Hepatocyte (in vitro differentiated cells): ENCODE measurements around the gene SIDT2. TPM values are rescaled to one million over a fixed set of nuclear protein-coding genes. Genes with fewer than 3 reads are reported as not detected.

Experiments used
- DNase-seq: peaks from one replicate; pipeline ENCODE4 v3.0.0-alpha.2; 2016; ENCODE audit warnings: low spot score
- H2AFZ ChIP-seq: fragments of 200-600 bp; sonication (generic); 2 replicates; pipeline ENCODE4 v1.6.0; 2016; ENCODE audit warnings: antibody characterized with exemption, mild to moderate bottlenecking
- H3K27ac ChIP-seq: fragments of 200-600 bp; sonication (generic); 2 replicates; pipeline ENCODE4 v1.5.1; 2016; ENCODE audit warnings: mild to moderate bottlenecking
- H3K27me3 ChIP-seq: fragments of 200-600 bp; sonication (generic); 2 replicates; pipeline ENCODE4 v1.6.1; 2016
- H3K36me3 ChIP-seq: fragments of 200-600 bp; sonication (generic); replicated peaks from 2 replicates; pipeline ENCODE4 v1.5.1; 2016; ENCODE audit warnings: low read depth; ENCODE audit not compliant: insufficient read depth
- H3K4me1 ChIP-seq: fragments of 200-600 bp; sonication (generic); 2 replicates; pipeline ENCODE4 v1.5.1; 2016; ENCODE audit warnings: mild to moderate bottlenecking, moderate library complexity; ENCODE audit not compliant: insufficient read depth
- H3K4me2 ChIP-seq: fragments of 200-600 bp; sonication (generic); 2 replicates; pipeline ENCODE4 v1.6.0; 2016
- H3K4me3 ChIP-seq: fragments of 200-600 bp; sonication (generic); 2 replicates; pipeline ENCODE4 v1.5.1; 2016; ENCODE audit warnings: mild to moderate bottlenecking
- H3K79me2 ChIP-seq: fragments of 200-600 bp; sonication (generic); 2 replicates; pipeline ENCODE4 v1.6.0; 2017; ENCODE audit warnings: mild to moderate bottlenecking
- H3K9me2 ChIP-seq: fragments of 200-600 bp; sonication (generic); replicated peaks from 2 replicates; pipeline ENCODE4 v1.6.0; 2017; ENCODE audit warnings: mild to moderate bottlenecking; ENCODE audit not compliant: insufficient read depth
- H3K9me3 ChIP-seq: fragments of 200-600 bp; sonication (generic); 2 replicates; pipeline ENCODE4 v1.5.1; 2016; ENCODE audit warnings: low read depth, mild to moderate bottlenecking
- H4K20me1 ChIP-seq: fragments of 200-600 bp; sonication (generic); 2 replicates; pipeline ENCODE4 v1.6.0; 2016; ENCODE audit warnings: mild to moderate bottlenecking; ENCODE audit not compliant: insufficient read depth, poor library complexity, severe bottlenecking
- EZH2 ChIP-seq: fragments of 200-600 bp; sonication (generic); IDR thresholded peaks from 2 replicates; pipeline ENCODE4 v1.6.1; 2016; ENCODE audit warnings: antibody characterized with exemption, mild to moderate bottlenecking, borderline replicate concordance
- EZH2phosphoT487 ChIP-seq: fragments of 200-600 bp; sonication (generic); IDR thresholded peaks from one replicate; pipeline ENCODE4 v1.6.1; 2018; ENCODE audit warnings: antibody characterized with exemption, mild to moderate bottlenecking, low read depth, moderate library complexity; ENCODE audit not compliant: unreplicated experiment, severe bottlenecking
- WGBS: methylation state at CpG from one replicate; pipeline ENCODE4 v1.1.6; 2016; ENCODE audit warnings: low lambda C conversion rate; ENCODE audit errors: missing lambda C conversion rate; 5-methylcytosine and 5-hydroxymethylcytosine counted together
- polyA plus RNA-seq: library from polyadenylated mRNA; unstranded; fragments of >200 nt; fragmentation: Nextera tagmentation; extraction: Ambion mirVana; gene quantifications from 2 replicates; pipeline ENCODE4 v1.2.1, GENCODE V29; 2016
- total RNA-seq: library from RNA; depleted of rRNA; stranded (reverse); fragments of >200 nt; gene quantifications from 2 replicates; pipeline ENCODE4 v1.2.3, GENCODE V29; 2014
- TF ChIP-seq, protein P1 (sequence below): fragments of 200-600 bp; sonication (generic); IDR thresholded peaks from 2 replicates; pipeline ENCODE4 v1.5.1; 2016; ENCODE audit warnings: antibody characterized with exemption, mild to moderate bottlenecking; ENCODE audit not compliant: poor library complexity

Gene SIDT2
- total and polyA plus RNA-seq, 2 experiments from 2014 or later, result 16.7 to 27.1 TPM

DNA sequence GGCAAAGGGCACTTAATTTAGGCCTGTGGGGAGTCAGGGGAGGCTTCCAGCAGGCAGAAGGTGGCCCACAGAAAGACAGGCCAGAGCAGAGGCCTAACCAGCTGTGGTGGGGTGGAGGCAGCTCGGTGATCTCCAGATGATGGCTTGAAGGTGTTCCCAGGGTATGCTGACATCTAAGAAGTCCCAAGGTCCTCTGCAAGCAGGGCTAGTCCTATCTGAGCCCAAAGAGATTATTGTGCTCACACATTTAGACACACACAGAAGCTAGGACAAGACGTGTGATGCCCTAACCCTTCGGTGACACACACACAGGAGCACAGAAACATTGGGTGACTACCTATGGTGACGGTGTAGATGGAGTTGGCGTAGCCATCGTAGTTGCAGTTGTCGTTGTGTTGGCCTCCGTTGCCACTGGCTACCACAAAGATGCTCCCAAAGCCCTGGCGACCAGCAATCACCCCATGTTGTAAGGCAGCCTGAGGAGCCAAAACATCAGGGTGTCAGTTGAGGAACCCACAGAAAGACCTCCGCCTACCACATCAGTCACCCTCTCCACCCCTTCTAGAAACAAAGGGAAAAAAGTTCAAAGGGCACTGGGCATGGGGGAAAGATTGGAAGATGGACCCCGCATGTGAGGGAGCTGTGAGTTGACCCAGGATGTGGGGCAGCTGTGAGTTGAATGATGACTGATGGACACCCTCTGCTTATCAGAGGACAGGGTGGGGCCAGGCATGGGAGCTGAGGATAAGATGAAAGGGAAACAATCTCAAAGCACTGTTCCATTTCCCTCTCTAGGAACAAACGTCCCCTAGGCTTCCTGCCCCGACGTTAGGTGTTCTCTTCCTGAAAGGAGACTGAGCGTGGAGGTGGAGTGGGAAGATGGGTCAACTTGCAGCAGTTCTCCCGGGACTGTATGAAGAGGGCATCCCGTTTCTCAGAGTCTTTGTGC is 45.5 kb downstream of the SIDT2 start:
- H3K9me2 ChIP-seq, result no peaks in the 10 kb centered on the region
- H2AFZ ChIP-seq, result no peak overlapping the region
- no peak overlapping the region for H3K4me3 ChIP-seq
- peak overlapping the region; percentile 60 for H3K27ac ChIP-seq
- H3K79me2 ChIP-seq, result no peaks in the 10 kb centered on the region
- no peaks in the 10 kb centered on the region for H3K9me3 ChIP-seq
- no peaks in the 10 kb centered on the region for H3K36me3 ChIP-seq
- 74% methylated on average over 17 of the region's 17 CpGs for WGBS
- no peaks in the 10 kb centered on the region for H4K20me1 ChIP-seq
- H3K4me2 ChIP-seq, result no peak overlapping the region
- peaks cover 29% of the 10 kb centered on the region for H3K4me1 ChIP-seq
- TF ChIP-seq EZH2phosphoT487 (no peak), EZH2 (no peak)
- TF ChIP-seq, protein P1, sequence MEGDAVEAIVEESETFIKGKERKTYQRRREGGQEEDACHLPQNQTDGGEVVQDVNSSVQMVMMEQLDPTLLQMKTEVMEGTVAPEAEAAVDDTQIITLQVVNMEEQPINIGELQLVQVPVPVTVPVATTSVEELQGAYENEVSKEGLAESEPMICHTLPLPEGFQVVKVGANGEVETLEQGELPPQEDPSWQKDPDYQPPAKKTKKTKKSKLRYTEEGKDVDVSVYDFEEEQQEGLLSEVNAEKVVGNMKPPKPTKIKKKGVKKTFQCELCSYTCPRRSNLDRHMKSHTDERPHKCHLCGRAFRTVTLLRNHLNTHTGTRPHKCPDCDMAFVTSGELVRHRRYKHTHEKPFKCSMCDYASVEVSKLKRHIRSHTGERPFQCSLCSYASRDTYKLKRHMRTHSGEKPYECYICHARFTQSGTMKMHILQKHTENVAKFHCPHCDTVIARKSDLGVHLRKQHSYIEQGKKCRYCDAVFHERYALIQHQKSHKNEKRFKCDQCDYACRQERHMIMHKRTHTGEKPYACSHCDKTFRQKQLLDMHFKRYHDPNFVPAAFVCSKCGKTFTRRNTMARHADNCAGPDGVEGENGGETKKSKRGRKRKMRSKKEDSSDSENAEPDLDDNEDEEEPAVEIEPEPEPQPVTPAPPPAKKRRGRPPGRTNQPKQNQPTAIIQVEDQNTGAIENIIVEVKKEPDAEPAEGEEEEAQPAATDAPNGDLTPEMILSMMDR, result no peak
- DNase-seq, result no peak
- no peaks in the 10 kb centered on the region for H3K27me3 ChIP-seq

DNA sequence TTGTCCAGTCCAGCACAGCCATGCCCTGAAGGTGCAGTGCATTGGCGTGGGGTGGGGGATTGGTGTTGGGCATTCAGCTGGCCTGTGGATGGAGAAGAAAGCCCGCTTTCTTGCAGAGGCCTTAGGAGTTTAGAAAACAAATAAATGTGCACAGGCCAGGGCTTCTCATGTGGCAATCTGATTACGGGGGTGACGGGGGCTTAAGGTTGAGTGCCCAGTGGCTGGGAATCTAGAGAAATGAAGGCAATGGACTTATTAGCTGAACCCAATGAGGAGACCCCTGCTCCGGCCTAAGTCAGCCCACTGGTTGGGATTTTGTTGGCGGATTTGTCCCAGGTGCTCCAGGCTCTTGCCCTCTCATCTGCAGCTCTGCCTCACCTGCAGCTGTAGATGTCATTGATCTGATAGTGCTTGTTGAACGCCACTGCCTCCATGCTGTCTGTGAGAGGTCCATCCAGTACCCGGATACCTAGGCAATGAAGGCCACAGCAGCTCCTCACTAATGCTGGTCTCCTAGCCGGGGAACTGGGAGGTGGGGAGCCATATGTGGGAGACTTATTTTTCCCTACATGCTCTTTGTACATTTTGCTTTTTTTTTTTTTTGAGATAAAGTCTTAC is 47.1 kb downstream of the SIDT2 start:
- Histone ChIP-seq H3K9me3 (no peaks in the 10 kb centered on the region), H3K4me1 (peaks cover 24% of the 10 kb centered on the region), H3K4me3 (no peak overlapping the region), H3K27ac (no peak overlapping the region), H2AFZ (no peak overlapping the region), H3K79me2 (peaks cover 13% of the 10 kb centered on the region), H3K4me2 (no peak overlapping the region), H3K27me3 (no peaks in the 10 kb centered on the region), H3K9me2 (no peaks in the 10 kb centered on the region), H3K36me3 (no peaks in the 10 kb centered on the region), H4K20me1 (no peaks in the 10 kb centered on the region)
- TF ChIP-seq EZH2, result no peak
- TF ChIP-seq, protein P1, result no peak
- WGBS, result 96% methylated on average over 9 of the region's 9 CpGs
- DNase-seq, result no peak

DNA sequence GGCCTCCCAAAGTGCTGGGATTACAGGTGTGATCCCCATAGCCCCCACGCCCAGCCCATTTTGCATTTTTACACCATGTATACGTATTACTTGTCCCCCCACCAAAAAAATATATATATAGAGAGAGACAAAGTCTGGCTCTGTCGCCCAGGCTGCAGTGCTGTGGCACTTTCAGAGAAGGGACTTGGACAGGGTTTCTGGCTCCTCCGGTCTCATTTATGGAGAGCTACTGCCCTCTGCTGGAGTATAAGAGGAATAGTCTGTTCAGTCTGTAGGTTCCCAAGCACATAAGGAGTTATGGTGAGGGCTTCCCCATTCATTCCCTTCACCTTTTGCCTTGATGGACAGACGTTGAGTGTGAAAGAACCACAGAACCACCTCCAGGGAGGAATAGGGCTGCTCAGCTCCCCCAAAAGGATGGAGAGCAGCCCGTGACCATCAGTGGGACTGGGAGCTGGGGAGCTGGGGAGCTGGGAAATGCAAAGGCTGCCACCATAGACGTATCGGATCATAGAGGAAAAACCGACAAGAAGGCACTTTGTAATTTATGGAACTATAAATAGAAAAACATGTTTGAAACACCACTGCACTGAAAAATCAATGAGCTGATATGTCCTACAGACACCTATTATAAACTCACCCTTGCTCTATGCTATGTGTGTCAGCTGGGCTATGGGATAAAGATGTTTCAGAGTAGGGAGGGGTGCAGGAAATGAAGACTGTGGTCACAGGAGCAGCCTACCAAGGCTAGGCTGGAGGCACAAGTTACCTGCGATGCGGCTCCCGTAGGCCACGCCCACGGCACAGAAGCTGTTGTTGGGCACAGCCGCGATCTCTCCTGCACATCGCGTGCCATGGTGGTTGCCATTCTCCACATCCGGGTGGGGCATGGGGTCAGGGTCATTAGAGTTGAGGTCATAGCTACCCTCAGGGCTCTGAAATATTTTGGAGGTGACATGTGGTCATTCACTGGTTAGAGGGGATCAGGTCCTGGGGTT is 48.1 kb downstream of the SIDT2 start:
- Histone ChIP-seq H3K36me3 (no peaks in the 10 kb centered on the region), H3K27ac (no peak overlapping the region), H2AFZ (no peak overlapping the region), H3K9me3 (no peaks in the 10 kb centered on the region), H3K79me2 (peaks cover 23% of the 10 kb centered on the region), H3K4me2 (no peak overlapping the region), H3K9me2 (no peaks in the 10 kb centered on the region), H3K4me3 (no peak overlapping the region), H4K20me1 (no peaks in the 10 kb centered on the region), H3K4me1 (peaks cover 26% of the 10 kb centered on the region), H3K27me3 (no peaks in the 10 kb centered on the region)
- DNase-seq, result peak; percentile 90
- 71% methylated on average over 19 of the region's 19 CpGs for WGBS
- TF ChIP-seq EZH2 (no peak), EZH2phosphoT487 (no peak)
- TF ChIP-seq, protein P1, result peak; percentile 79
